Effector memory CD4-positive, alpha-beta T cell (primary cell): ENCODE results near the gene AGAP3.

Experiments
- DNase-seq, 3 donors: peaks; one replicate each; pipeline ENCODE4 v3.0.0-alpha.2; 2020
- H3K27ac ChIP-seq: 2 replicates; pipeline ENCODE4 v1.7.0; 2013; ENCODE audit warnings: mild to moderate bottlenecking, low read length, moderate library complexity; ENCODE audit not compliant: insufficient read depth, poor library complexity, severe bottlenecking
- H3K27me3 ChIP-seq: replicated peaks from 2 replicates; pipeline ENCODE4 v1.7.0; 2013; ENCODE audit warnings: mild to moderate bottlenecking, low read length; ENCODE audit not compliant: insufficient read depth, control insufficient read depth, poor library complexity, severe bottlenecking
- H3K36me3 ChIP-seq: 2 replicates; pipeline ENCODE4 v1.7.0; 2013; ENCODE audit warnings: mild to moderate bottlenecking, low read length, moderate library complexity; ENCODE audit not compliant: control insufficient read depth, insufficient read depth
- H3K4me1 ChIP-seq: 2 replicates; pipeline ENCODE4 v1.7.0; 2013; ENCODE audit warnings: low read length, mild to moderate bottlenecking; ENCODE audit not compliant: control insufficient read depth, insufficient read depth, poor library complexity, severe bottlenecking
- H3K4me3 ChIP-seq: 2 replicates; pipeline ENCODE4 v1.7.0; 2013; ENCODE audit warnings: low read length, low read depth, mild to moderate bottlenecking; ENCODE audit not compliant: insufficient read depth, poor library complexity, severe bottlenecking
- H3K9me3 ChIP-seq: 2 replicates; pipeline ENCODE4 v1.7.0; 2013; ENCODE audit warnings: mild to moderate bottlenecking, low read length, moderate library complexity; ENCODE audit not compliant: control insufficient read depth

AGAP3 gene

DNA sequence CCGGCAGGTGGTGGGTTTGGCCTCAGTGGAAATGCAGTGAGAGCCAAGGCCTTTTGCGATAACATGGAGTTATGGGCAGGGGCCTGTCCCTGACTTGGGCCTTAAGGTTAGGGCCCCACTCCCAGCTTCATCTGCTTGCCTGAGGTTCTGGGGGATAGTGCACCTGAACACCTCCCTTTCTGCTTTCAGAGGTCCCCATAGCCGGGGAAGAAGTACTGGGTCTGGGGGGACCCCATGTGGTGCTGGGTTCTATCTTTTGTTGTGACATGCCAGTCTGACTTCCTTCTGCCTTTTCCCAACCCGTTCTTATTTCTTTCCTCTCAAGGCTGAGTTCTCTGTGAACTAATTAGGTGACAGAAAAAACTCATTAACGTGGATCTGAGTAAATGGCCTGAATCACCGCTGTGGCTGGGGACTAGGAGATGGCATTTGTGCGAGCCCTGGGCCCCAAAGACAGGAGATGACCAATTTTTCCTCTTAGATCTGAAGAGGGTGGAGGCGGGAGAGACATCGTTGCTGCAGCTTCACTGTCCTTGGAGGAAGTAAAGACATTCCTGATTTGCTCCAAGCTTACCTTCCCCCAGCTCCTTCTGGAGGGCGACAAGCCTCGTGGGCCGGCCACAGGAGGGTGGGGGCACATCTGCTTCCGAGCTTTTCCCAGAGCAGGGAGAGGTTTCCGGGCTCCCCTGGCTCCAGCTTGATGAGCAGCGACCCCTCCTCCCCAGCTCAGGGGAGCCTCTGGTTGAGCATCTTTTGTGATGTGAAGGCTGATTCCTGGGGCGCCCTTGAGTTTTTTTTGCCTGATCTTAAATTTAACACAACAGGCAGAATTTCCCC, 2.0 kb downstream of the AGAP3 start:
- peak overlapping the region; percentile 59 for H3K27ac ChIP-seq
- no peaks in the 10 kb centered on the region for H3K36me3 ChIP-seq
- no peaks in the 10 kb centered on the region for H3K9me3 ChIP-seq
- peaks cover 26% of the 10 kb centered on the region for H3K4me1 ChIP-seq
- H3K4me3 ChIP-seq = peak overlapping the region; percentile 83
- DNase-seq = no peak
- H3K27me3 ChIP-seq = no peaks in the 10 kb centered on the region

DNA sequence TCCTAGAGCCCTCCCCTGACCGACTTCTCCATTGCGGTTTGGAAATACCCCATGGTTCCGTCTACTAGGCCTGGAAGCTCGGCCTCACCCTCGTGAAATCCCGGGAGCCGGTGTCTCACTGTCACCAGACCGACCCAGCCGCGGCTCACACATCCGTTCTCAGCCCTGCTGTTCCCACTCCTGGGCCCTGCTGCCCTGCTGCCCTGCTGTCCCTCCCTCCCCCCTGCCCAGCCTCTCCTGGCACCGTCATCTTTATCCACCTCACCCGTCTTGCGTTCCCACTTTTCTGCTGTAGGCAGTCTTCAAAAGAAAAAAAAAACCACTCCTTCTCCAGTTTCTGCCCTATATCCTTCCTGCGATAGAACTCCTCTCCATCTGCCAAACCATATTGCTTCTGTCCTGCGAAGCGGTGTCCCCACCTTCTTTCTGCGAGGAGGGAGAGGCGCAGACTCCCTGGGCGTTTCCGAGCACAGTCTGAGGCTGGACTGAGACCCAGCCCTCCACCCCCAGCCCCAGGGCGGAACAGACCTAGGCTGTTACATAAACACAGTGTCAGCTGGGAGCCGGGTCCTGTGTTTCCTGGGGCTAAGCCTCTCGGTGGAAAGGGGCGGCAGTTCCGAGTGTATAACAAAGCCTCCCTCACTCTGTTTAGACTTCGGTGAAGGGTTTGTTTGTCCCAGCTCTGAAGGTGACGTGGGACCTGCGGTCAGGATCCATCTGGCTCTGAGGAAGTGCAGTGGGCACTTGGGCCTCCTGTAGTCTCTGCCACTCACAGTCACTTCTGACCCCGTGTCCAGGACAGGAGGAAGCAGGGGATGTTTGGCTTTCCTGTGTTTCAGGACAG, 2.8 kb downstream of the AGAP3 start:
- Histone ChIP-seq H3K4me1 (peaks cover 20% of the 10 kb centered on the region), H3K4me3 (no peak overlapping the region), H3K27me3 (no peaks in the 10 kb centered on the region), H3K27ac (no peak overlapping the region), H3K9me3 (no peaks in the 10 kb centered on the region), H3K36me3 (no peaks in the 10 kb centered on the region)
- no peak for DNase-seq

- no peak for DNase-seq
- Histone ChIP-seq H3K4me3 (no peak overlapping the region), H3K27ac (no peak overlapping the region)
Measured at GRCh38 chr7:151089893-151090730, 3.8 kb downstream of the AGAP3 start.

DNA sequence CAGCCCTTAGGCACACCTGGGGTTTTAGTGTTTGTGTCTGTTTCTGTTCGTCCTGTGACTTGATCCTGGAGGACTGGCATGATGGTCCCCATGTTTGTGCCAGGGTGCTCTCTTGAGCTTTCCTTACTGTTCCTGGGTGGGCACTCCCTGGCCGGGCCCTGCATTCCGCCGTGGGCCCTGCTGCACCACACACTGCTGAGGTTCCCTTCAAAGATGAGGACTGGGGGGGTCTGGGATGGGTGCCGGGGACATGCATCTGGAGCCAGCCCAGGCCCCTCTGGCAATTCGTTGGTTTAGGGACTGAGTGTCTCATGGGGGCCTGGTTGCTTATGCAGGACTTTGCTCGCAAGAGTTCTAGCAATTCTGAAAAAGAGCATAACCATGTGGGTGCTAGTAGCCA, 4.7 kb downstream of the AGAP3 start:
- no peak overlapping the region for H3K4me3 ChIP-seq
- H3K4me1 ChIP-seq = peaks cover 13% of the 10 kb centered on the region
- H3K36me3 ChIP-seq = no peaks in the 10 kb centered on the region
- no peak for DNase-seq
- no peaks in the 10 kb centered on the region for H3K27me3 ChIP-seq
- no peak overlapping the region for H3K27ac ChIP-seq
- no peaks in the 10 kb centered on the region for H3K9me3 ChIP-seq

More at GRCh38 chr7:151089893-151090730, 3.8 kb downstream of the AGAP3 start:
- no peaks in the 10 kb centered on the region for H3K9me3 ChIP-seq
- H3K4me1 ChIP-seq = peaks cover 19% of the 10 kb centered on the region
- H3K27me3 ChIP-seq = no peaks in the 10 kb centered on the region
- no peaks in the 10 kb centered on the region for H3K36me3 ChIP-seq

DNA sequence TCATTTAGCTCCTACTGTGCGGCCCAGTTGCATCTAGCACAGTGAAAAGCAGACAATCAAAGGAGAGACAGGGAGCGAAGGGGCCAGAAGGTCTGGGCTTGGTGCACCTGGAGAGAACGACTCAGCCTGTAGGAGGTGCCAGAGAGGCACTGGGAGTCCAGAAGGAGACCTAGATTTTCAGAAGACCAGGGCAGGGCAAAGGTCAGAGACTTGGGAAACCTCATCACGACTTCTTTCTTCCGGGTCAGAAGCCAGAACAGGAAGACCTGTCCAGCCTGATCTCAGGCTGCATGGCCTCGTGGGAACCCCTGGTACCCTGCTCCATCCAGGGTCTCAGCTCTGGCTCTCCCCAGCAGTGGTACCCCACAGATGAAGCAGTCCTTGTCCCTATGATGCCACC, 5.2 kb downstream of the AGAP3 start:
- no peaks in the 10 kb centered on the region for H3K9me3 ChIP-seq
- no peak overlapping the region for H3K27ac ChIP-seq
- H3K4me3 ChIP-seq = no peak overlapping the region
- no peak for DNase-seq
- H3K4me1 ChIP-seq = peaks cover 13% of the 10 kb centered on the region
- H3K27me3 ChIP-seq = no peaks in the 10 kb centered on the region
- no peaks in the 10 kb centered on the region for H3K36me3 ChIP-seq

GRCh38 chr7:151091988-151092387, 5.7 kb downstream of the AGAP3 start:
- no peak for DNase-seq
- Histone ChIP-seq H3K4me1 (peaks cover 11% of the 10 kb centered on the region), H3K9me3 (no peaks in the 10 kb centered on the region), H3K36me3 (no peaks in the 10 kb centered on the region), H3K4me3 (no peak overlapping the region), H3K27ac (no peak overlapping the region), H3K27me3 (no peaks in the 10 kb centered on the region)

- H3K4me3 ChIP-seq = no peak overlapping the region
- no peaks in the 10 kb centered on the region for H3K9me3 ChIP-seq
- no peaks in the 10 kb centered on the region for H3K27me3 ChIP-seq
- no peak overlapping the region for H3K27ac ChIP-seq
- no peak for DNase-seq
- H3K36me3 ChIP-seq = no peaks in the 10 kb centered on the region
- no peaks in the 10 kb centered on the region for H3K4me1 ChIP-seq
Measured at GRCh38 chr7:151093748-151094147, 7.5 kb downstream of the AGAP3 start.

DNA sequence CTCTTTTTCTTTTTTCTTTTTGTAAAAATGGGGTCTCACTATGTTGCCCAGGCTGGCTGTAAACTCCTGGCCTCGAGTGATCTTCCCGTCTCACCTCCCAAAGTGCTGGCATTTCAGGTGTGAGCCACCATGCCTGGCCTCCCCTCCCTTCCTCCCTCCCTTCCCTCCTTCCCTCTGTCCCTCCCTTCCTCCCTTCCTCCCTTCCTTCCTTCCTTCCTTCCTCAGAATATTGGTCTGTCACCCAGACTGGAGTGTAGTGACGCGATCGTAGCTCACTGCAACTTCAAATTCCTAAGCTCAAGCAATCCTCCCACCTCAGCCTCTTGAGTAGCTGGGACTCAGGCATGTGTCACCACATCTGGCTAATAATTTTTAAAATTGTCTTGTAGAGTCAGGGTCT, 8.4 kb downstream of the AGAP3 start:
- no peaks in the 10 kb centered on the region for H3K27me3 ChIP-seq
- no peaks in the 10 kb centered on the region for H3K36me3 ChIP-seq
- H3K4me1 ChIP-seq = no peaks in the 10 kb centered on the region

GRCh38 chr7:151095123-151095797, 9.0 kb downstream of the AGAP3 start:
- Histone ChIP-seq H3K36me3 (no peaks in the 10 kb centered on the region), H3K27me3 (no peaks in the 10 kb centered on the region), H3K27ac (no peak overlapping the region), H3K9me3 (no peaks in the 10 kb centered on the region), H3K4me1 (no peaks in the 10 kb centered on the region), H3K4me3 (no peak overlapping the region)
- DNase-seq = no peak

More for the DNA sequence above, 8.4 kb downstream of the AGAP3 start:
- DNase-seq = no peak
- Histone ChIP-seq H3K4me3 (no peak overlapping the region), H3K27ac (no peak overlapping the region), H3K9me3 (no peaks in the 10 kb centered on the region)
